ENCODE results near the gene HMGB4. TPM values are rescaled to one million over a fixed set of nuclear protein-coding genes. Genes with fewer than 3 reads are reported as not detected.

HMGB4 gene
- total RNA-seq, 1 donor from 2014 or later, result not detected

DNA sequence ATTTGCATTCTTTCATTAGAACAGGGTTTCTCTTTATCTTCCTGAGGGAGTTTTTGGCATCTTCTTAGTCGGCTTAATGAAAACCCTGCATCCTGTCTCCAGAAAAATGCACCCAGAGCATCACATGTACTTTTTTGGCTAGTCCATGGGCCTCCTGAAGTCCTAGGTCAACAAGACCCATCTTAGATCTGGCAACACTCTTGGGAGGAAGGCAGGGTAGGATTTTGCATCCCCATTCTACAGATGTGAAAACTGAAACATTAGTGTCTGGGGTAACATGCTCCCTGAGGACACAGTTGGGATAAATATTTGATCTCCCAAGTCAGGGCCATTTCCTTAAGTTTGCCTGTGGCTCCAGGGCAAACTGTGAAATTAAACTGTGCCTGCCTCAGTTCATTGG, 40.0 kb upstream of the HMGB4 start:
- no peaks in the 10 kb centered on the region for H3K4me1 ChIP-seq (ENCODE audit: control insufficient read depth in 3 of 3, insufficient read depth in 3 of 3, low read length in 3 of 3)
- no peak overlapping the region for H3K9ac ChIP-seq (ENCODE audit: low read depth in 1 of 3, low read length in 3 of 3)
- H3K27ac ChIP-seq (ENCODE audit: low read depth, low read length), result no peak overlapping the region
- no peak overlapping the region for H3K4me3 ChIP-seq (ENCODE audit: low read length in 3 of 3)
- no peaks in the 10 kb centered on the region for H3K36me3 ChIP-seq (ENCODE audit: control insufficient read depth in 3 of 3, insufficient read depth in 3 of 3, low read length in 3 of 3)
- peaks cover 0 to 11% (median 0%) of the 10 kb centered on the region in 3 donors for H3K27me3 ChIP-seq (ENCODE audit: control insufficient read depth in 3 of 3, insufficient read depth in 3 of 3, low read length in 3 of 3)
- H3K9me3 ChIP-seq (ENCODE audit: control insufficient read depth in 3 of 3, low read length in 3 of 3), result no peaks in the 10 kb centered on the region

DNA sequence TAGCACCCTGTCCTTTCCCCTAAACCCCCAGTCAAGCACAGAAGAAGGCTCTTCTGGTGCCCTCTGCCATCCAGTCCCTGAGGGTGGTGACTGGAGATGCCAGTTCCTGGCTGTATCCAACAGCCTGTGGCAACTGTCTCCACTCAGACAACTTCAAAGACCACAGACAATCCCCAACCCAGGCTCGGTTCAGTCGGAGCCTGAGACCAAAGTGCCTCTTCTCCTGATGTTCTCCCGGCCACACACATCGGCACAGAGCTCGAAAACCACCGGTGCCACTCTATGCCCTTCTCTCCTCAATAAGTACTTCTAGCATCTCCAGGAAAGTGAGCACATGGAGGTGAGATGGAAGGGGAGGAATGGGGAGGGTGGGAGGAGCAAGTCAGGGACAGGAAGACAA, 39.6 kb upstream of the HMGB4 start:
- Histone ChIP-seq H3K36me3 (ENCODE audit: control insufficient read depth in 3 of 3, insufficient read depth in 3 of 3, low read length in 3 of 3) (no peaks in the 10 kb centered on the region), H3K4me3 (ENCODE audit: low read length in 3 of 3) (no peak overlapping the region), H3K4me1 (ENCODE audit: control insufficient read depth in 3 of 3, insufficient read depth in 3 of 3, low read length in 3 of 3) (no peaks in the 10 kb centered on the region), H3K27ac (ENCODE audit: low read depth, low read length) (no peak overlapping the region), H3K9me3 (ENCODE audit: control insufficient read depth in 3 of 3, low read length in 3 of 3) (no peaks in the 10 kb centered on the region), H3K27me3 (ENCODE audit: control insufficient read depth in 3 of 3, insufficient read depth in 3 of 3, low read length in 3 of 3) (peaks cover 0 to 11% (median 0%) of the 10 kb centered on the region in 3 donors), H3K9ac (ENCODE audit: low read depth in 1 of 3, low read length in 3 of 3) (no peak overlapping the region)

DNA sequence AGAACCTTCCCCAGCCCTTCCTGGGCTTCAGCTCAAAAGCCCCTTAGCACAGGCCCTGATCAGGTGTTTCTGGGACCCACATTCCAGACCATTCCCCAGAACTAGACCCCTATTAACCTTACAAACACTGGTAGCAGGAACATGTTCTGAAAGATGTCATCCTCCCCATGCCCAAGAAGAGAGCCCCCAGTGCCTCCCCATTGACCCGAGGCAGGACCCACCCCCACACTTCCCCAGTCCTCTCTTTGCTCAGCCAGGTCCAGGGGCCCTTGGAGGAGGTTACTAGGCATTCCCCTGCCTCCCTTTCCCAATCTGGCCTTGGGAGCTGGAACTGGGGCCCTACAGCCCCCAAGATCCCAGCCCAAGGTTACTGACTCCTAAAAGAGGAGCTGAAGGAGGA, 38.9 kb upstream of the HMGB4 start:
- H3K36me3 ChIP-seq (ENCODE audit: control insufficient read depth in 3 of 3, insufficient read depth in 3 of 3, low read length in 3 of 3), result no peaks in the 10 kb centered on the region
- peaks cover 0 to 11% (median 0%) of the 10 kb centered on the region in 3 donors for H3K27me3 ChIP-seq (ENCODE audit: control insufficient read depth in 3 of 3, insufficient read depth in 3 of 3, low read length in 3 of 3)
- no peaks in the 10 kb centered on the region for H3K4me1 ChIP-seq (ENCODE audit: control insufficient read depth in 3 of 3, insufficient read depth in 3 of 3, low read length in 3 of 3)
- no peak overlapping the region for H3K27ac ChIP-seq (ENCODE audit: low read depth, low read length)
- H3K9me3 ChIP-seq (ENCODE audit: control insufficient read depth in 3 of 3, low read length in 3 of 3), result no peaks in the 10 kb centered on the region
- H3K9ac ChIP-seq (ENCODE audit: low read depth in 1 of 3, low read length in 3 of 3), result no peak overlapping the region
- H3K4me3 ChIP-seq (ENCODE audit: low read length in 3 of 3), result no peak overlapping the region

DNA sequence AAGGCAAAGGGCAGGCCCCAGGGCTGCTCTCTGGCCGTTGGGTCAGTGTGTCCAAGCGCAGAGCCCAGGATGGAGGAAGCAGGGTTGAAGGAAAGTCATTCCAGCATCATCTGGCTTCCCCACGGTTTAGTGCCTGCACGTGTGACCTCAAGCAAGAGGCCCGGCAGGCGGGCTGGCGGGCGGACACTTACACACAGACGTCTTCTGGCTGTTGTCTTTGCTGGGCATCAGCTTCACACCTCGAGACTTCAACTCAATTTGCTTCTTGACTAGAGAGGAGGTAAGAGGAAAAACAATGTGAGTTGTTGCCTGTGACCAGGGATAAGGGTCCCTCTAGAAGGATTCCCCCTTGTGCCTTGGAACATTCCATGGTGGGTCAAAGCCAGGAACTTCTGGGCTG, 38.4 kb upstream of the HMGB4 start:
- H3K4me3 ChIP-seq (ENCODE audit: low read length in 3 of 3), result no peak overlapping the region
- H3K27me3 ChIP-seq (ENCODE audit: control insufficient read depth in 3 of 3, insufficient read depth in 3 of 3, low read length in 3 of 3), result peaks cover 0 to 11% (median 0%) of the 10 kb centered on the region in 3 donors
- H3K36me3 ChIP-seq (ENCODE audit: control insufficient read depth in 3 of 3, insufficient read depth in 3 of 3, low read length in 3 of 3), result no peaks in the 10 kb centered on the region

DNA sequence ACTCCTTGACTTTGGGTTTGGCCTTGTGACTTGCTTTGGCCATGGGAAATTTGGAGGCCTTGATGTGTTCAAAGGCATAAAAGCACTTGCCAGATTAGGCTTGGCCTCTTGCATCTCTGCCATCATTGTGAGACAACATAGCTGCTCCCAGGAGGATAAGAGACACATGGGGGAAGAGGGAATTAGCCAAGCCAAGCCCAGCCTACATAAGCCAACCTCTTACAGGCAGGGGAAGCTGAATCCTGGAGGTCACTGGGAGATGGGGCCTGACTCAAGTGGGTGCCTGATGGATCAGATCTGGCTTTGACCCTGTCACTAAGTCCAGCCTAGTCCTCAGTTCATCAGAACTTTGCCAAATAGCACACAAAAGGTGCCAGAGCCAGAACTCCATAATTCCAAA, 37.6 kb upstream of the HMGB4 start:
- Histone ChIP-seq H3K27me3 (ENCODE audit: control insufficient read depth in 3 of 3, insufficient read depth in 3 of 3, low read length in 3 of 3) (peaks cover 0 to 11% (median 0%) of the 10 kb centered on the region in 3 donors), H3K9ac (ENCODE audit: low read depth in 1 of 3, low read length in 3 of 3) (no peak overlapping the region), H3K36me3 (ENCODE audit: control insufficient read depth in 3 of 3, insufficient read depth in 3 of 3, low read length in 3 of 3) (no peaks in the 10 kb centered on the region), H3K4me3 (ENCODE audit: low read length in 3 of 3) (no peak overlapping the region), H3K9me3 (ENCODE audit: control insufficient read depth in 3 of 3, low read length in 3 of 3) (no peaks in the 10 kb centered on the region), H3K27ac (ENCODE audit: low read depth, low read length) (no peak overlapping the region), H3K4me1 (ENCODE audit: control insufficient read depth in 3 of 3, insufficient read depth in 3 of 3, low read length in 3 of 3) (no peaks in the 10 kb centered on the region)

More for the DNA sequence above, 38.4 kb upstream of the HMGB4 start:
- Histone ChIP-seq H3K4me1 (ENCODE audit: control insufficient read depth in 3 of 3, insufficient read depth in 3 of 3, low read length in 3 of 3) (no peaks in the 10 kb centered on the region), H3K9ac (ENCODE audit: low read depth in 1 of 3, low read length in 3 of 3) (no peak overlapping the region), H3K27ac (ENCODE audit: low read depth, low read length) (no peak overlapping the region), H3K9me3 (ENCODE audit: control insufficient read depth in 3 of 3, low read length in 3 of 3) (no peaks in the 10 kb centered on the region)

DNA sequence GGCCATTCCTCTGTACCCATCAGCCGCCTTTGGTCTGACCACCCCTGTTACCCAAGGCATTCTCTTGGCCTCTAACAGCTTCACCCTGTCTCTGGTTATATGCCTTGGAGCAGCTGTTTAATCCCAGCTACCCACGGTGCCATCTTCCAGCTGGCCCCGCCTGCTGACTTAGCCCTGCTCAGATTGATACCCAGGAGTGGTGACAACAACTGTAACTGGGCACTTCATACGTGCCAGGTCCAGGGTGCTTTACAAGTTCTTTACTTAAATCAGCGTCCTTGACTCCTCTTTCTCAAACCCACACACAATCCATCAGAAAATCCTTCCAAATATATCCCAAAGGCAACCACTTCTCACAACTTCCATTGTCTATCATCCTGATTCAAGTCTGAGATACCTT, 37.2 kb upstream of the HMGB4 start:
- no peak overlapping the region for H3K9ac ChIP-seq (ENCODE audit: low read depth in 1 of 3, low read length in 3 of 3)

DNA sequence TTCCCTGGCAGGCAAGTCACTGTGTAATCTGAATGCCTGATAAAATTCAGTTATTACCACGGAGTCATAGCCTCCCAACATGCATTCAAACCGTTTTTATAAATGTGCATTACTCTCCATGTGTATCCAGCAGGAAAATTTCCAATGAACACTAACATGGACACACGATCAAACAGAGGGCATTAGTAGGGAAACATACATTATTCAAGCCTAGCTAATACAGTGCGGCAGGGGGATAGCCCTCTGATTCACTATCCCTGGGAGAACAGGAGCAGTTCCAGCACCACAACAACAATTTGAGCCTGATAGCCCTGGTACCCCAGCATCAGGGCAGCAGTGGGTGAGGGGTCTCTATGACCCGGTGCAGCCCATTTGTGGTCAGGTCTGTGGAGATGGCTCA, 35.8 kb upstream of the HMGB4 start:
- Histone ChIP-seq H3K9ac (ENCODE audit: low read depth in 1 of 3, low read length in 3 of 3) (no peak overlapping the region), H3K9me3 (ENCODE audit: control insufficient read depth in 3 of 3, low read length in 3 of 3) (no peaks in the 10 kb centered on the region), H3K27ac (ENCODE audit: low read depth, low read length) (no peak overlapping the region), H3K36me3 (ENCODE audit: control insufficient read depth in 3 of 3, insufficient read depth in 3 of 3, low read length in 3 of 3) (no peaks in the 10 kb centered on the region), H3K27me3 (ENCODE audit: control insufficient read depth in 3 of 3, insufficient read depth in 3 of 3, low read length in 3 of 3) (peaks cover 0 to 7% (median 0%) of the 10 kb centered on the region in 3 donors), H3K4me3 (ENCODE audit: low read length in 3 of 3) (no peak overlapping the region), H3K4me1 (ENCODE audit: control insufficient read depth in 3 of 3, insufficient read depth in 3 of 3, low read length in 3 of 3) (no peaks in the 10 kb centered on the region)

More for the DNA sequence above, 37.2 kb upstream of the HMGB4 start:
- H3K9me3 ChIP-seq (ENCODE audit: control insufficient read depth in 3 of 3, low read length in 3 of 3), result no peaks in the 10 kb centered on the region
- H3K4me3 ChIP-seq (ENCODE audit: low read length in 3 of 3), result no peak overlapping the region
- no peak overlapping the region for H3K27ac ChIP-seq (ENCODE audit: low read depth, low read length)
- H3K36me3 ChIP-seq (ENCODE audit: control insufficient read depth in 3 of 3, insufficient read depth in 3 of 3, low read length in 3 of 3), result no peaks in the 10 kb centered on the region
- H3K27me3 ChIP-seq (ENCODE audit: control insufficient read depth in 3 of 3, insufficient read depth in 3 of 3, low read length in 3 of 3), result peaks cover 0 to 11% (median 0%) of the 10 kb centered on the region in 3 donors
- H3K4me1 ChIP-seq (ENCODE audit: control insufficient read depth in 3 of 3, insufficient read depth in 3 of 3, low read length in 3 of 3), result no peaks in the 10 kb centered on the region

DNA sequence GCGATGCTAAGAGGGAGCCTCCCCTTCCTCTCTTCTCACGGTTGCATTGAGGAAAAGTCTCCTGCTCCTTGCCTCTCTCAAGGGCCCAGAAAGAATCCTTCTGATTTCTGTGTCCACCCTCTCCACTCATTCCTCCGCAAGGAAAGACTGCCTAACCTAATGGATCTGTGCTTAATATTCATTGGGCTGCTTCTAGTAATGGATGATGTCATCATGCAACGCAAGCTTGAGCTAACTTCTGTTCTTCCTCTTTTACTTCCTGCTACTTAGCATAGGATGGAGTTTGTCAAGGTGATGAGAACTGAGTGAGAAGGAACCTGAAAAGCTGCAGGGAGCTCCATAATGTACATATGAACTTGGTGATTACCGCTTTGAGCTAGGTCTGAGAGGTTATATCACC, 35.2 kb upstream of the HMGB4 start:
- no peak overlapping the region for H3K9ac ChIP-seq (ENCODE audit: low read depth in 1 of 3, low read length in 3 of 3)
- no peak overlapping the region for H3K4me3 ChIP-seq (ENCODE audit: low read length in 3 of 3)
- no peaks in the 10 kb centered on the region for H3K9me3 ChIP-seq (ENCODE audit: control insufficient read depth in 3 of 3, low read length in 3 of 3)
- H3K4me1 ChIP-seq (ENCODE audit: control insufficient read depth in 3 of 3, insufficient read depth in 3 of 3, low read length in 3 of 3), result no peaks in the 10 kb centered on the region
- peaks cover 0 to 4% (median 0%) of the 10 kb centered on the region in 3 donors for H3K27me3 ChIP-seq (ENCODE audit: control insufficient read depth in 3 of 3, insufficient read depth in 3 of 3, low read length in 3 of 3)
- no peak overlapping the region for H3K27ac ChIP-seq (ENCODE audit: low read depth, low read length)
- H3K36me3 ChIP-seq (ENCODE audit: control insufficient read depth in 3 of 3, insufficient read depth in 3 of 3, low read length in 3 of 3), result no peaks in the 10 kb centered on the region

DNA sequence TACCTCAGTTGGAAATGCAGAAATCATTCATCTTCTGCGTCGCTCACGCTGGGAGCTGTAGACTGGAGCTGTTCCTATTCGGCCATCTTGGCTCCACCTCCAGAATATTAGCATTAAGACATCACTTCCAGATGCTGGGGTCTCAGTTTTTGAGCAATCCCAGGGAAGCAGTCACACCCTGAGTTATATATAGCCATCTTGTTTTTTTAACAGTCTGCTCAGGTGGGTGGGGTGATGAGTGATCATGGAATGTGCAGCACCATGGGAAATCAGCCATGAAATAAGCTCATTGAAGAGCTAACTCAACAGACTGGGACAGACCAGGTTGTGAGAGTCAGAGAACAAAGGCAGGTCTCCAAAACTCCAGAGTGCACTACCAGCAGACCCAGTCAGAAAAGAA, 27.0 kb upstream of the HMGB4 start:
- Histone ChIP-seq H3K27me3 (ENCODE audit: control insufficient read depth in 3 of 3, insufficient read depth in 3 of 3, low read length in 3 of 3) (no peaks in the 10 kb centered on the region), H3K36me3 (ENCODE audit: control insufficient read depth in 3 of 3, insufficient read depth in 3 of 3, low read length in 3 of 3) (no peaks in the 10 kb centered on the region), H3K9ac (ENCODE audit: low read depth in 1 of 3, low read length in 3 of 3) (no peak overlapping the region), H3K4me1 (ENCODE audit: control insufficient read depth in 3 of 3, insufficient read depth in 3 of 3, low read length in 3 of 3) (no peaks in the 10 kb centered on the region), H3K27ac (ENCODE audit: low read depth, low read length) (no peak overlapping the region), H3K9me3 (ENCODE audit: control insufficient read depth in 3 of 3, low read length in 3 of 3) (no peaks in the 10 kb centered on the region), H3K4me3 (ENCODE audit: low read length in 3 of 3) (no peak overlapping the region)

DNA sequence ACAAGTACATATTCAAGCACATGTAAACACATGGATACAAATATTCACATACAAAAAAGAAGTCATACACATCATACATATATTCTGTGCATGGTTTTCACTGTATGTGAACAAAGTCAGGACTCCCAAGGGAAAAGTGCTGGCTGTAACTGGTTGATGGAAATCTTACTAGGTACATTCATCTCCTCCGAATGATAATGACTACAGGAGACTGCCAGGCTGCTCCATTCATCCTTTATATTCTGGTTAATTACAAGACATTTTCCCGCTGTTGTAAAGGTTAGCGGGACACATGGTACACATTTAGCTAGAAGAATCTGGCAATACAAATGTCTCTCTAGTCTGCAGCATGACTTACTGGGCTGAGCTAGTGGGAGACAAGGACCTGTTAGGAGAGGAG, 26.2 kb upstream of the HMGB4 start:
- Histone ChIP-seq H3K9ac (ENCODE audit: low read depth in 1 of 3, low read length in 3 of 3) (no peak overlapping the region), H3K27ac (ENCODE audit: low read depth, low read length) (no peak overlapping the region), H3K36me3 (ENCODE audit: control insufficient read depth in 3 of 3, insufficient read depth in 3 of 3, low read length in 3 of 3) (no peaks in the 10 kb centered on the region), H3K4me3 (ENCODE audit: low read length in 3 of 3) (no peak overlapping the region), H3K27me3 (ENCODE audit: control insufficient read depth in 3 of 3, insufficient read depth in 3 of 3, low read length in 3 of 3) (no peaks in the 10 kb centered on the region), H3K4me1 (ENCODE audit: control insufficient read depth in 3 of 3, insufficient read depth in 3 of 3, low read length in 3 of 3) (no peaks in the 10 kb centered on the region), H3K9me3 (ENCODE audit: control insufficient read depth in 3 of 3, low read length in 3 of 3) (no peaks in the 10 kb centered on the region)

DNA sequence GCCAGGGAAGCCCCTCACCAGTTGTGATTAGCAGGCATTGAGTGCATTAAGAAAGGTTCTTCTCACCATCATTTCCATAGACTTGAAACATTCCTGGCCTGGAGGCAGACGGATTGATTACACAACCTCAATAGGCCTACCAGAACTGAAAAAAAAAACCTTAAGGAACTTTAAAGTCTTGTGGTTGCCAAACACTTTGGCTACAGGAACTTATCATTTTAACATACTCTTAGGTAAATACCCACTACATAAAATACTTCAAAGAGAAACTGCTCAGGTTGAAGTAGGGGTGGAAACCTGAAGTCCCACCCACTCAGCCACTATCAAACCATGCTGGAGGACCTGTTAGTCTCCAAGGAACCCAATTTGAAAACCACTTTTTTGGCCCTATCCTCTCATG, 22.4 kb upstream of the HMGB4 start:
- Histone ChIP-seq H3K9ac (ENCODE audit: low read depth in 1 of 3, low read length in 3 of 3) (no peak overlapping the region), H3K27me3 (ENCODE audit: control insufficient read depth in 3 of 3, insufficient read depth in 3 of 3, low read length in 3 of 3) (no peaks in the 10 kb centered on the region), H3K4me1 (ENCODE audit: control insufficient read depth in 3 of 3, insufficient read depth in 3 of 3, low read length in 3 of 3) (no peaks in the 10 kb centered on the region), H3K9me3 (ENCODE audit: control insufficient read depth in 3 of 3, low read length in 3 of 3) (no peaks in the 10 kb centered on the region), H3K27ac (ENCODE audit: low read depth, low read length) (no peak overlapping the region), H3K36me3 (ENCODE audit: control insufficient read depth in 3 of 3, insufficient read depth in 3 of 3, low read length in 3 of 3) (no peaks in the 10 kb centered on the region), H3K4me3 (ENCODE audit: low read length in 3 of 3) (no peak overlapping the region)
